A549 treated with ZK216348 at 1 μM for 4 hours (cell line): Measurements from ENCODE around the gene MMAA. TPM values are rescaled to one million over a fixed set of nuclear protein-coding genes. Genes with fewer than 3 reads are reported as not detected.

Source experiments
- total RNA-seq: library from RNA; stranded (reverse); fragments of 200-300 nt; extraction: Qiagen RNA extraction; gene quantifications from 5 replicates; pipeline ENCODE4 v1.2.3, GENCODE V29; 2022; ENCODE audit warnings: low read depth

Gene MMAA
- total RNA-seq, result 0.98 to 2.3 TPM (median 1.8 TPM) in 5 replicates

GRCh38 chr4:145618932-145619638, at the start of gene MMAA:
MMAA (plus strand) TSS chr4:145619385; CDS start chr4:145639140, 19,755 bp downstream.

GRCh38 chr4:145679991-145680455, 60.8 kb downstream of the MMAA start, which contains the start of gene C4orf51:
C4orf51 (plus strand) TSS chr4:145680146; CDS start chr4:145680204, 58 bp downstream.

Other genes starting within 250 kb of the MMAA start
- gene SMAD1, start 137.5 kb upstream of the MMAA start, total RNA-seq, result 8.1 to 11.4 TPM (median 9.9 TPM) in 5 replicates
- not detected in 5 replicates for gene C4orf51, start 60.8 kb downstream of the MMAA start, total RNA-seq